CD4-positive, alpha-beta T cell treated with Interleukin-6 for 4 hours (primary cell): ENCODE results near the gene SHD.

Experiments
- DNase-seq: peaks from one replicate; pipeline ENCODE4 v3.0.0-alpha.2; 2020; ENCODE audit warnings: mixed read lengths

The SHD gene

GRCh38 chr19:4327252-4327876 is 48.3 kb downstream of the SHD start:
- peak; percentile 86 for DNase-seq

GRCh38 chr19:4327877-4328242 is 48.8 kb downstream of the SHD start:
- DNase-seq, result no peak

GRCh38 chr19:4328243-4328990 is 49.4 kb downstream of the SHD start:
- peak; percentile 96 for DNase-seq

- DNase-seq, result peak; percentile 36
Measured at GRCh38 chr19:4328991-4329681, 50.1 kb downstream of the SHD start.

- no peak for DNase-seq
Measured at GRCh38 chr19:4329858-4330257, 50.8 kb downstream of the SHD start.

GRCh38 chr19:4334929-4335570 is 56.0 kb downstream of the SHD start:
- no peak for DNase-seq

- DNase-seq, result no peak
Measured at GRCh38 chr19:4337906-4338440, 58.9 kb downstream of the SHD start.

- DNase-seq, result peak; percentile 47
Measured at GRCh38 chr19:4338441-4339355, 59.6 kb downstream of the SHD start, which contains the start of gene STAP2. Gene STAP2, minus strand, starts transcription at chr19:4338827. Its CDS starts 74 bp downstream, at chr19:4338753.
